B cell (primary cell): Measurements from ENCODE around the gene MTERF4.

Experiments
- CTCF ChIP-seq: fragments of 200-600 bp; IDR thresholded peaks from one replicate; pipeline ENCODE4 v1.8.0; 2022; ENCODE audit warnings: antibody characterized with exemption, mild to moderate bottlenecking
- EZH2 ChIP-seq: IDR thresholded peaks from 2 replicates; pipeline ENCODE4 v1.6.1; 2012; ENCODE audit warnings: borderline replicate concordance, low read depth, mild to moderate bottlenecking, moderate library complexity, low read length; ENCODE audit not compliant: insufficient read depth, poor library complexity, severe bottlenecking

- TF ChIP-seq CTCF (no peak), EZH2 (no peak)
Observed at GRCh38 chr2:241110607-241111439, 8.7 kb upstream of the MTERF4 start.
